HG03064 (cell line): ENCODE measurements around the gene PTDSS2.
A peak's percentile ranks its signal among the peaks of the same experiment; 100 is the strongest.

Experiments
- ATAC-seq: cut with Tn5 transposase; IDR thresholded peaks from one replicate; pipeline ENCODE4 v1.9.1; 2021; ENCODE audit warnings: low read depth; ENCODE audit not compliant: unreplicated experiment

The PTDSS2 gene

GRCh38 chr11:445765-446588 is 4.1 kb upstream of the PTDSS2 start:
- ATAC-seq, result no peak

- ATAC-seq, result no peak
Observed at GRCh38 chr11:446891-447290, 3.2 kb upstream of the PTDSS2 start.

- peak; percentile 48 for ATAC-seq
Observed at GRCh38 chr11:447923-448731, 2.0 kb upstream of the PTDSS2 start.

GRCh38 chr11:450809-451451 is 851 bp downstream of the PTDSS2 start:
- ATAC-seq, result no peak

- no peak for ATAC-seq
Observed at GRCh38 chr11:451738-452137, 1.7 kb downstream of the PTDSS2 start.

- no peak for ATAC-seq
Observed at GRCh38 chr11:452203-452744, 2.2 kb downstream of the PTDSS2 start.

GRCh38 chr11:452916-453527 is 2.9 kb downstream of the PTDSS2 start:
- no peak for ATAC-seq

- ATAC-seq, result no peak
Observed at GRCh38 chr11:453564-453963, 3.5 kb downstream of the PTDSS2 start.

- ATAC-seq, result no peak
Observed at GRCh38 chr11:454043-454442, 4.0 kb downstream of the PTDSS2 start.

- no peak for ATAC-seq
Observed at GRCh38 chr11:454801-455565, 4.9 kb downstream of the PTDSS2 start.

- no peak for ATAC-seq
Observed at GRCh38 chr11:455566-456147, 5.6 kb downstream of the PTDSS2 start.

GRCh38 chr11:456533-456932 is 6.5 kb downstream of the PTDSS2 start:
- ATAC-seq, result no peak

- no peak for ATAC-seq
Observed at GRCh38 chr11:457111-457760, 7.2 kb downstream of the PTDSS2 start.

GRCh38 chr11:459511-460220 is 9.6 kb downstream of the PTDSS2 start:
- ATAC-seq, result no peak

GRCh38 chr11:460331-461199 is 10.5 kb downstream of the PTDSS2 start:
- no peak for ATAC-seq

- ATAC-seq, result no peak
Observed at GRCh38 chr11:461626-462025, 11.5 kb downstream of the PTDSS2 start.

- no peak for ATAC-seq
Observed at GRCh38 chr11:462107-462890, 12.2 kb downstream of the PTDSS2 start.
